Measurements from ENCODE around the gene THUMPD2. TPM values are rescaled to one million over a fixed set of nuclear protein-coding genes. Genes with fewer than 3 reads are reported as not detected.
"Not testable (repeated sequence)": the region's sequence is repeated elsewhere in the genome, so short reads cannot be mapped to it uniquely, and the experiment has no call there.

Gene THUMPD2
- total RNA-seq, 1 donor from 2014 or later = 5.2 TPM

DNA sequence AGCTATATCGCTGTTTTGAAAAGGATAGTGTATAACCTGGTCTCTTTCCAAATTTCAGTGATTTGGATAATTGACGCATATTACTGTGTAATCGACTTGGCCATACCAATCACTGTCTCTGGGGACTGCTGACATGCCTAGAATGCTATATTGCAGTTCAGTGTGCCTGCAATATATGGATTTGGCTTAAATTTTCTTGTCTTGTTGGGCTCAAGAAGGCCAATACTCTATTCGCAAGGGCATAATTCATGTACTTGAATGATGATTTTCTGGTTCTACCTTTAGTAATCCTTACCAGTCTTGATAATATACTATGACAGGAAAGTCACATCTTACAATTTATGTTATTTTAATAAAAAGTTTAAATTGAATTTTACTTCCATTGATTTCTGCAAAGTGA, 21.7 kb upstream of the THUMPD2 start:
- TF ChIP-seq, protein P1, sequence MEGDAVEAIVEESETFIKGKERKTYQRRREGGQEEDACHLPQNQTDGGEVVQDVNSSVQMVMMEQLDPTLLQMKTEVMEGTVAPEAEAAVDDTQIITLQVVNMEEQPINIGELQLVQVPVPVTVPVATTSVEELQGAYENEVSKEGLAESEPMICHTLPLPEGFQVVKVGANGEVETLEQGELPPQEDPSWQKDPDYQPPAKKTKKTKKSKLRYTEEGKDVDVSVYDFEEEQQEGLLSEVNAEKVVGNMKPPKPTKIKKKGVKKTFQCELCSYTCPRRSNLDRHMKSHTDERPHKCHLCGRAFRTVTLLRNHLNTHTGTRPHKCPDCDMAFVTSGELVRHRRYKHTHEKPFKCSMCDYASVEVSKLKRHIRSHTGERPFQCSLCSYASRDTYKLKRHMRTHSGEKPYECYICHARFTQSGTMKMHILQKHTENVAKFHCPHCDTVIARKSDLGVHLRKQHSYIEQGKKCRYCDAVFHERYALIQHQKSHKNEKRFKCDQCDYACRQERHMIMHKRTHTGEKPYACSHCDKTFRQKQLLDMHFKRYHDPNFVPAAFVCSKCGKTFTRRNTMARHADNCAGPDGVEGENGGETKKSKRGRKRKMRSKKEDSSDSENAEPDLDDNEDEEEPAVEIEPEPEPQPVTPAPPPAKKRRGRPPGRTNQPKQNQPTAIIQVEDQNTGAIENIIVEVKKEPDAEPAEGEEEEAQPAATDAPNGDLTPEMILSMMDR (conservative IDR thresholded peaks at IDR 0.05; ENCODE audit: low read depth, low read length) = no peak
- DNase-seq (ENCODE audit: low read depth) = no peak
- H3K4me3 ChIP-seq (ENCODE audit: low read depth, low read length) = no peak overlapping the region

DNA sequence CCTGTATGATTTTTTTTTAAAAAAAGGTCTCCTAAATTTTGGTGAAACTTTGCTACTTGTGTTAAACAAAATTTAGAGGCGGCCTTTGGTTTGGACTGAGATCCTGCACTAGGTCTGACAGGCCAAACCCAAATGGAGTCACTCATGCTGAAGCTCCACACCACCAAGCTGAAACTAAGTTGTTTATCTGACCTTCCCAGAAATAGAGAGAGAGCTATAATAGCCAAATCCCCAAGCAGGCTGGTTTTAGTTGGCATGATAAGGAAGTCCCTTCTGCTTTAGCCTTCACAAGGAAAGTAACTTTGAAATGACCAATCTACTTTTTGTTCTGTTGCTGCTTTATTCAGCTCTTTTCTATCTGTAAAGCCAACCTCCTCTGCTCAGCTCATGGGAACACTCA, 17.1 kb upstream of the THUMPD2 start:
- TF ChIP-seq, protein P1 (conservative IDR thresholded peaks at IDR 0.05; ENCODE audit: low read depth, low read length) = no peak
- no peak for DNase-seq (ENCODE audit: low read depth)
- no peak overlapping the region for H3K4me3 ChIP-seq (ENCODE audit: low read depth, low read length)

DNA sequence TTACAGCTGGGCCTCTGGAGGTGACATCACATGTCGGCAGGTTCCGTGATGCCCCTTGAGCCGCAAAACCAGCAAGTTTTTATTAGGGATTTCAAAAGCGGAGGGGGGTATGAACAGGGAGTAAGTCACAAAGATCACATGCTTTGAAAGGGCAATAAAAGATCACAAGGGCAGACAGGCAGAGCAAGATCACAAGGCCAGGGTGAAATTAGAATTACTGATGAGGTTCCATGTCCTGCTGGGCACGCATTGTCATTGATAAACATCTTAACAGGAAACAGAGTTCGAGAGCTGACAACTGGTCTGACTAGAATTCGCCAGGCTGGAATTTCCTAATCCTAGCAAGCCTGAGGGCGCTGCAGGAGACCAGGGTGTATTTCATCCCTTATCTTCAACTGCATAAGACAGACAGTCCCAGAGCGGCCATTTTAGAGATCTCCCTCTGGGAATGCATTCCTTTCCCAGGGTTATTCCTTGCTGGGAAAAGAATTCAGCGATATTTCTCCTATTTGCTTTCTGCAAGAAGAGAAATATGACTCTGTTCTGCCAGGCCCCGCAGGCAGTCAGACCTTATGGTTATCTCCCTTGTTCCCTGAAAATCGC, 11.3 kb upstream of the THUMPD2 start:
- DNase-seq (ENCODE audit: low read depth); H3K4me3 ChIP-seq (ENCODE audit: low read depth, low read length): not testable (repeated sequence)

DNA sequence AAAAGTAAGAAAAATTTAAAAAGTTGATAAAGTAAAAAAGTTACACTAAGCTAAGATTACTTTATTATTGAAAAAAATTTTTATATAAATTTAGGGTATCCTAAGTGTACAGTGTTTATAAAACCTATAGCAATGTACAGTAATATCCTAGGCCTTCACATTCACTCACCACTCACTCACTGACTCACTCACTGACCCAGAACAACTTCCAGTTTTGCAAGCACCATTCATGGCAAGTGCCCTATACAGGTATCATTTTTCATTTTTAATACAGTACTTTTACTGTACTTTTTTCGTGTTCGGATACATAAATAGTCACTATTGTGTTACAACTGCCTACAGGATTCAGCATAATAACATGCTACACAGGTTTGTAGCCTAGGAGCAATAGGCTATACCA, 8.9 kb upstream of the THUMPD2 start:
- DNase-seq (ENCODE audit: low read depth) = no peak
- TF ChIP-seq, protein P1 (conservative IDR thresholded peaks at IDR 0.05; ENCODE audit: low read depth, low read length) = no peak
- no peak overlapping the region for H3K4me3 ChIP-seq (ENCODE audit: low read depth, low read length)

DNA sequence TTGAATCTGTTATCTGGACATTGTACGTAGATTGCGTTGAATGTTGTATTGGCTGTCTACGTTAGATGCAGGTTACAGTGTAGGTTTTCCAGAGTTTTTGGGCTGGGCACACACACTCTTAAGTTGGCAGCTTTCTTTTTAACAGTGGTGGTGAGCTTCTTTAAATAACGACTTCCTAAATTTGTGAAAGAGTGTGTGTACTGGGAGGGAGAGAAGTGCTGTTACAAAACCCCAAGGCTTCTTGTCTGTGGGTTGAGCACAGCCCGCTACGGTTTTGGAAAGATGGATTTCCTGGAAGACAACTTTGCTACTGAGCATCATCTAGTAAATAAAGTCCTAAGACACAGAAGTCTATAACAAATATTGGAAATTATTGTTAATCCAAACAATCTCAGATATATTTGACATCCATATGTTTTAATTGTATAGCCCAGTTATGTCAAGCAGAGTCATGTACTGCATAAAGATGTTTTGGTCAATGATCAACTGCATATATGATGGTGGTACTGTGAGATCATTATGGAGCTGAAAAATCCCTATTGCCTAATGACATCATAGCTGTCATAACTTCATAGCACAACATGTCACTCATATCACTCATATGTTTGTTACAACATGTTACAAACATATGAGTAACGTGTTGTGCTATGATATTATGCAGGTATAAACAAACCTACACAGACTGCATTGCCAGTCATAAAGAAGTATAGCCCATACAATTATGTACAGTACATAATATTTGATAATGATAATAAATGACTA, 7.9 kb upstream of the THUMPD2 start:
- DNase-seq (ENCODE audit: low read depth) = no peak
- TF ChIP-seq, protein P1 (conservative IDR thresholded peaks at IDR 0.05; ENCODE audit: low read depth, low read length) = no peak
- no peak overlapping the region for H3K4me3 ChIP-seq (ENCODE audit: low read depth, low read length)

DNA sequence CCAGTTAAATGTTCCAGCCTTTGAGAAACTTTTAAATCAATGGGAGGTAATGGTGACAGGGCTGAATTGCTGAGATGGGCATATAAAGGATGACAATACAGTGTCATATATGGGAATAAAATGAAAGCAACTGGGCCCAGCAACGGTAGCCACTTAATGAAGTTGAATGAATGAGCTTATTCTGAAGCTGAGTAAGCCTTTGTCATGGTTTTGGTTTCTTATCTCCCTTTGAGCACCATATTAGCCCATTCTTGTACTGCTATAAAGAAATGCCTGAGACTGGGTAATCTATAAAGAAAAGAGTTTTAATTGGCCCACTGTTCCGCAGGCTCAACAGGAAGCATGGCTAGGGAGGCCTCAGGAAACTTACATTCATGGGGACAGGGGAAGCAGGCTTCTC, 3.5 kb upstream of the THUMPD2 start:
- no peak overlapping the region for H3K4me3 ChIP-seq (ENCODE audit: low read depth, low read length)
- DNase-seq (ENCODE audit: low read depth) = no peak
- TF ChIP-seq, protein P1 (conservative IDR thresholded peaks at IDR 0.05; ENCODE audit: low read depth, low read length) = no peak

DNA sequence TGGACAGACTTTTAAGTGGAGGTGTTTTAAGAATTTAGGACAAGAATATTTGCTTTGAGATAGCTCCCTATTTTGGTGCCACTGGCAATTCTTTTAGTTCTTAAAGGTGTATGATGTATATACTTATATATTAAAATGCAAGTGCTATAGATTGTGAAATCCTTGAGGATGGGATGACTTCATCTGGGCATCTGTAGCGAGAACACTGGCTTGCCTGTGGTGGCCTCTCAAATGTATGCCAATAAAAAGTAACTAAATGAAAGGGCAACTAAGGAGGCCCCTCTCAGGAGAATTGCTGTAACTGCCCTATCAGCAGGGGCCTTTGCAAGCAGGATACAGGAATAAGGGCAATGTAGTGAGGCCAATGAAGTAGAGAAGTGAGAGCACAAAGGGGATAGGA, 2.6 kb upstream of the THUMPD2 start:
- TF ChIP-seq, protein P1 (conservative IDR thresholded peaks at IDR 0.05; ENCODE audit: low read depth, low read length) = no peak
- H3K4me3 ChIP-seq (ENCODE audit: low read depth, low read length) = no peak overlapping the region
- DNase-seq (ENCODE audit: low read depth) = no peak
